ENCODE results near the gene CYTH3. TPM values are rescaled to one million over a fixed set of nuclear protein-coding genes. Genes with fewer than 3 reads are reported as not detected.

The CYTH3 gene
- total RNA-seq, 1 donor from 2014 or later = 15.6 TPM

- TF ChIP-seq, protein P1, sequence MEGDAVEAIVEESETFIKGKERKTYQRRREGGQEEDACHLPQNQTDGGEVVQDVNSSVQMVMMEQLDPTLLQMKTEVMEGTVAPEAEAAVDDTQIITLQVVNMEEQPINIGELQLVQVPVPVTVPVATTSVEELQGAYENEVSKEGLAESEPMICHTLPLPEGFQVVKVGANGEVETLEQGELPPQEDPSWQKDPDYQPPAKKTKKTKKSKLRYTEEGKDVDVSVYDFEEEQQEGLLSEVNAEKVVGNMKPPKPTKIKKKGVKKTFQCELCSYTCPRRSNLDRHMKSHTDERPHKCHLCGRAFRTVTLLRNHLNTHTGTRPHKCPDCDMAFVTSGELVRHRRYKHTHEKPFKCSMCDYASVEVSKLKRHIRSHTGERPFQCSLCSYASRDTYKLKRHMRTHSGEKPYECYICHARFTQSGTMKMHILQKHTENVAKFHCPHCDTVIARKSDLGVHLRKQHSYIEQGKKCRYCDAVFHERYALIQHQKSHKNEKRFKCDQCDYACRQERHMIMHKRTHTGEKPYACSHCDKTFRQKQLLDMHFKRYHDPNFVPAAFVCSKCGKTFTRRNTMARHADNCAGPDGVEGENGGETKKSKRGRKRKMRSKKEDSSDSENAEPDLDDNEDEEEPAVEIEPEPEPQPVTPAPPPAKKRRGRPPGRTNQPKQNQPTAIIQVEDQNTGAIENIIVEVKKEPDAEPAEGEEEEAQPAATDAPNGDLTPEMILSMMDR (conservative IDR thresholded peaks at IDR 0.05; ENCODE audit: low read depth, low read length) = no peak
- DNase-seq (ENCODE audit: low read depth) = no peak
- no peak overlapping the region for H3K4me3 ChIP-seq (ENCODE audit: low read depth, low read length)
Measured at GRCh38 chr7:6172910-6173295, 99.5 kb downstream of the CYTH3 start.

GRCh38 chr7:6172224-6172909 lies 100.1 kb downstream of the CYTH3 start:
- TF ChIP-seq, protein P1 (conservative IDR thresholded peaks at IDR 0.05; ENCODE audit: low read depth, low read length) = no peak
- DNase-seq (ENCODE audit: low read depth) = no peak
- no peak overlapping the region for H3K4me3 ChIP-seq (ENCODE audit: low read depth, low read length)

DNA sequence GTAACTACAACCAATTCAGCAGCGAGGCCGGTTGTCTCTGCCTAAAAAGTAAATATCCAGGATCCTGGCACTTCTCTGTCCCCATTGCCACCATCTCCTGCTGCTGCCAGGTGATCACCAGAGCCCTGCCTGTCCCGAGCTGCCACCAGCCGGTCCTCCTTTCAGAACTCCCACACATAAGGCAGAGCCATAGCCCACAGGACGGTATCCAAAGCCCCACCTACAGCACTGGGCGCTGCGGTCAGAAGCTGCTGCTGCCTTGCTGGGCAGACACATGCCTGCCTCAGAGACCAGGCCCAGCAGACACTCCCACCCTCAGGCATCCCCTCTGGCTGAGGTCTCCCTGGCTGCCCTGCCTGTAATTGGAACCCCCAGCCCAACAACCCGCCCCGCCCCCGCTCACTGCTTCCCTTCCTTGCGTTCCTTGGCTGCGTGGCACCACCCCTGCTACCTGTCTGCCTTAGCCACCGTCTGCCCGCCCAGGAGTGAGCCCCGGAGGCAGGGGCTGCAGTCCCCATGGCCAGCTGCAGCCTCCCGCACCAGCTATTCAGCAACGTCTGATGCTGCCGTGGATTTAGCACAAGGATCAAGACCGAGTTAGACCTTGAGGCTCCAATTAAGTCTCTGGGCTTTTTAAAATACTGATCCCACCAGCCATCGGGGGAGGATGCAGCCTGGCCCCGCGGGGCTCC lies 100.7 kb downstream of the CYTH3 start:
- TF ChIP-seq, protein P1 (conservative IDR thresholded peaks at IDR 0.05; ENCODE audit: low read depth, low read length) = no peak
- DNase-seq (ENCODE audit: low read depth) = no peak
- no peak overlapping the region for H3K4me3 ChIP-seq (ENCODE audit: low read depth, low read length)

DNA sequence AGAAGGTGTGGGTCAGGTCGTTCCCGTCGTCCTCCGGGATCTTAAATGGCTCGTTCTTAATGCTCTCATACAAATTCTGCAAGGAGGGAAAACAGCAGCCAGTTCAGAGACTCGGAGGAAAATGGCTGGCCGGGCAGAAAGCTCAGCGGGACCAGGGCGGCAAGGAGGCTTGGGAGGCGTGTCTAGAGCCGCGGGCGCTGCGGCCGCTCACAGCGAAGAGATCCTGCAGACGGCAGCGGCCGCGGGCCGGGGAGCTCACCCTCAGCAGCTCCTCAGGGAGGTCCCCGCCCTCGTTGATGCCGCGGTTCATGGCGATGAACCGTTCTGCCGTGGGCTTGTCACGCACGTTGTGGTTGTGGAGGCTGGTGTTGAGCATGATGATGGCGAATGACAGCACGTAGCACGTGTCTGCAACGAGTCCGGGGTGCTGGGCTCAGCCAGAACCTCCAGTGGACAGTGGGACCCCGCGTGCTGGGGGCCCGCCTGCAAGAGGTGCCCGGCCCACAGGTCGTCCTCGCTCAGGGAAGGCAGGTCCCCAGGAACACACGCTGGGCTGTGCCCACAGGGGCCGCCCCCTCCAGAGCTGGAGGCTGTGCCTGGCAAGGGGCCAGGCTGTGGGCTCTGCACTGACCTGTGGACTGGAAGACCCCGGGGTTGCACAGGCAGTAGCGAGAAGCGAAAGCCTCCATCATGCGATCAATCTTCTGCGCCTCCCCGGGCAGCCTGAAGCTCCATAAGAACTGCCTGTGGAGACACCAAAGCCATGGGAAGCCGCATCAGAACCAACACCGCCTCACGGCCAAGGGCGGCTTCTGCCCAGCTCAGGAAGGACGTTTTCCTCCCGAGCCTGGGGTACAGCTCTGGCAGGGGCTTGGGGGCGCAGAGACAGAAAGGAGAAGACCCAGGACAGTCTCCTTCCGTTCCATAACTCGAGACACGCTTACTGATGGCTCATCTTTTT lies 101.6 kb downstream of the CYTH3 start:
- H3K4me3 ChIP-seq (ENCODE audit: low read depth, low read length) = peak overlapping the region; percentile 24
- TF ChIP-seq, protein P1 (conservative IDR thresholded peaks at IDR 0.05; ENCODE audit: low read depth, low read length) = no peak
- DNase-seq (ENCODE audit: low read depth) = no peak

- DNase-seq (ENCODE audit: low read depth) = no peak
- H3K4me3 ChIP-seq (ENCODE audit: low read depth, low read length) = peak overlapping the region; percentile 24
- TF ChIP-seq, protein P1 (conservative IDR thresholded peaks at IDR 0.05; ENCODE audit: low read depth, low read length) = no peak
Measured at GRCh38 chr7:6169805-6170520, 102.5 kb downstream of the CYTH3 start.

- TF ChIP-seq, protein P1 (conservative IDR thresholded peaks at IDR 0.05; ENCODE audit: low read depth, low read length) = no peak
- H3K4me3 ChIP-seq (ENCODE audit: low read depth, low read length) = no peak overlapping the region
- DNase-seq (ENCODE audit: low read depth) = no peak
Measured at GRCh38 chr7:6168477-6168868, 104.0 kb downstream of the CYTH3 start.
